Adipocyte (in vitro differentiated cells): ENCODE data around the gene HOXD9.

ENCODE experiments used
- DNase-seq: peaks from one replicate; pipeline ENCODE4 v3.0.0-alpha.2; 2015; ENCODE audit warnings: low read depth
- H3K27me3 ChIP-seq: replicated peaks from 2 replicates; pipeline ENCODE4 v1.7.0; 2013; ENCODE audit warnings: mild to moderate bottlenecking, low read length, moderate library complexity; ENCODE audit not compliant: control insufficient read depth, insufficient read depth
- H3K36me3 ChIP-seq: 2 replicates; pipeline ENCODE4 v1.7.0; 2013; ENCODE audit warnings: low read length, mild to moderate bottlenecking, moderate library complexity; ENCODE audit not compliant: control insufficient read depth, insufficient read depth, severe bottlenecking
- H3K4me1 ChIP-seq: 2 replicates; pipeline ENCODE4 v1.7.0; 2013; ENCODE audit warnings: mild to moderate bottlenecking, low read length, moderate library complexity; ENCODE audit not compliant: control insufficient read depth, insufficient read depth
- H3K4me3 ChIP-seq: 2 replicates; pipeline ENCODE4 v1.7.0; 2013; ENCODE audit warnings: mild to moderate bottlenecking, low read length, moderate library complexity
- H3K9ac ChIP-seq: 2 replicates; pipeline ENCODE4 v1.7.0; 2013; ENCODE audit warnings: mild to moderate bottlenecking, low read length, moderate library complexity
- H3K9me3 ChIP-seq: 2 replicates; pipeline ENCODE4 v1.7.0; 2013; ENCODE audit warnings: mild to moderate bottlenecking, low read length, moderate library complexity; ENCODE audit not compliant: control insufficient read depth

The HOXD9 gene

DNA sequence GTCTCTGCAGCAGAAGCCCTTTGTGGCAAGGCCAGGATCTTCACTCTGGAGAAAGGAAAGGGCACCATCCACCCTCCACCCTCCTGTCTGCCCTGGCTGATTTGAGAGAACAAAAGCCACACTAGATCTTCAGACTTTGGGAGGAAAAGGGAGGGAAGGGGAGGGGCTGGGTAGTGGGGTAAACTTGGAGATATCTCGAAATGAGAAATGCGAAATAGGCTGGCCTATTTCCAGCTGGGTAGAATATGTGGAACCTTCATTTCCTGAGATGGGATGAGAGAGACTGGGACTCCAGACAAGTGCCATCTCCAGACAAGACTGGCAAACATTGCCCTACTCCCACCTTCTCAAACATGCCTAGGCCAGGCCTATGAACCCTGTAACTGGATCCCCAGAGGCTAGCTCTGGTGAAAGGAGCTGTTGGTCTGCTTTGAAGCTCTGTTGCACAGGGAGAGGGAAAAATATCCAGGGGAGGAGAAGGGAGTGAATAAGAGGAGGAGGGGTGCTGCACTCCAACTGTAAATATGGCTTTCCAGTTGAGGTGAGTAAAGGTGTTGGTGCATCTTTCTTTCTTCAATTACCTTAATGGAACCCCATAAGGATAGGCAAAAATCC lies 21.2 kb upstream of the HOXD9 start:
- Histone ChIP-seq H3K27me3 (peaks cover 87% of the 10 kb centered on the region), H3K4me3 (no peak overlapping the region), H3K9ac (no peak overlapping the region), H3K36me3 (no peaks in the 10 kb centered on the region), H3K9me3 (peaks cover 13% of the 10 kb centered on the region), H3K4me1 (peaks cover 24% of the 10 kb centered on the region)
- DNase-seq = no peak

DNA sequence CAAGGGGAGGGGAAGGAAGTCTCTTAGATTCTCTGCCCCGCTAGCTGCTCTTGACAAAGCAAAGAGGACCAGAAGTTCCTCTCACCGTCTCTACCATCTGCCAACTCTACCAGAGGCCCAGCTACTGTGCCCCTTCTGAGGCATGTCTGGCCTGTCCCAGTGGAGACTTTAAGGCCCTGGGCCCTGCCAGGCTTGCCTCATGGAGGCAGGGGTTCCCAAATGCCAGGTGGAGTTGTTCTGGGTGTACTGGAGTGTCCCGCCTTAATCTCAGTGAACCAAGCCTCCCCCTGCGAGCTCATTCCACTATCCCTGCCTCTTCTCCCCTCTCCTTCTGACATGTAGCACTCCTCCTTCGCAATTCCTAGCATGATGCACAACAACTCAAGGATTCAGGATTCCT lies 20.7 kb upstream of the HOXD9 start:
- Histone ChIP-seq H3K27me3 (peaks cover 82% of the 10 kb centered on the region), H3K4me1 (peaks cover 24% of the 10 kb centered on the region), H3K36me3 (no peaks in the 10 kb centered on the region), H3K9me3 (peaks cover 13% of the 10 kb centered on the region), H3K4me3 (no peak overlapping the region), H3K9ac (no peak overlapping the region)
- no peak for DNase-seq

DNA sequence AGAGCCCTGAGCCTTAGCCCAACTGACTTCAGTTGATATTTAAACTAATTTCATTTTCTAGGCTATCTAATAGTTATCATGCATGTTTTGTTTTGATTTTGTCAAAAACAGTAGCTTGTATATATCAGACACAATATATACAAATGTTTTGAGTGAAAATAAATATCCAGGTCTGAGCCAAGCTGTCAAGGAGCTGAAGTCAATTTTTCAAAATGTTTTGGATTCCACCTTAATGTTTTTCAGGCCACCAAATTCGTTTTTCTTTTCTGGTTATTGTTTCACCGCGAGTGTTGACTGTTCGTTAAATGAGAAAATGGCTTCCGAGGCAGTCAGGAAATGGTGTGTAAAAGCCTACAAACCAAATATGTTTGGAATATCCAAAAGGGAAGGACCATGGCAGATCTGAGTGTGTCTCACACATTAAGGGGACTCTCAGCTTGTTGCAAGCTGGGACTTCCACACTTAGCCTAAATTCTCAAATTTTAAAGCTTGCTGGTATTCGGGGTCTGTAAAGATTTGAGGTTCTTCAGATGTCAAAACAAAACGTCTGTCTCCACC lies 20.1 kb upstream of the HOXD9 start:
- H3K36me3 ChIP-seq = no peaks in the 10 kb centered on the region
- DNase-seq = no peak
- H3K9me3 ChIP-seq = peaks cover 13% of the 10 kb centered on the region
- H3K4me1 ChIP-seq = peaks cover 21% of the 10 kb centered on the region
- no peak overlapping the region for H3K9ac ChIP-seq
- peaks cover 79% of the 10 kb centered on the region for H3K27me3 ChIP-seq
- no peak overlapping the region for H3K4me3 ChIP-seq

DNA sequence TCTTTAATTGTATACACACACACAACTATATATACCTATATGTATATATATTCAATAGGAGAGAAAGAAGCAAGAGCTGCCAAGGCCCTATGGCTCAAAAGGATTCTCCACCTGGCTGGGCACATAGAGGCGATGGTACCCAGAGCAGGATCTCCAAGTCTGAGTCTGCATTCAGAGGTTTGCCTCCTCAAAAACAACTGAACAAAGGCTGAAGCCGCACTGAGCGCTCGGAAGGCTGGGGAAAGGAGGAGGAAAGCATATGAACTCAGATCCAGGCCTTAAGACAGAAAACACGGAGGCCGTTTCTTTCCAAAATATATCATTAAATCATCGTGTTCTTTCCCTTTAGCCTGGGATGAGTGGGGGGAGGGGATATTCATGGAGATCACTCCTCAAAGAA lies 19.3 kb upstream of the HOXD9 start:
- no peak for DNase-seq
- Histone ChIP-seq H3K27me3 (peaks cover 72% of the 10 kb centered on the region), H3K9me3 (peaks cover 13% of the 10 kb centered on the region), H3K4me3 (no peak overlapping the region), H3K9ac (no peak overlapping the region), H3K36me3 (no peaks in the 10 kb centered on the region), H3K4me1 (peaks cover 15% of the 10 kb centered on the region)

DNA sequence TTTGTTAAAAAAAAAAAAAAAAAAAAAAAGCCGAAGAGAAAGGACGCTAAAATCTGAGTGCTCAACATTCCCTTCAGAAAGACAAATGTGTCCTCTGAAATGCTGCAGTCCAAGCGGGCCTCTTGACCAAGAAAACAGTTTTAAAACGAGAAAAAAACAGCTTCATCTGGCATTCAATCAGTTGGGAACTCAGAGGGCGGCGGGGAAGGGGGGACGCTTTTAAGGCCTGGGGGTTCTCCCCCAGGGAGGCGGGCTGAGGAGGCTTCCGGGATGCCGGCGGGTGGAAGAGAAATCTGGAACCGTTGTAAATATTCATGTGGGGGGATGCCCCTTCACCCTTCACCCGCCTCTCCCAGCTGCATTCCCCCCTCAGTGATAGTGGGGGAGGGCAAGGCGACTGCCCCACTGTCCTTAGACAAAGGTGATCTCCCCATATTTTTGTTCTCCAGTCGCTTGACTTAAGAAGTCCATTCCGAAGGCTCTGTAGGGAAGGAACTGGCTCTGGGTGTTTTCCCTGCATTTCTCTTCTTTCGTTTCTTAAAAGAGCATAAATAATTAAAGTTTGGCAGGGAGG lies 18.7 kb upstream of the HOXD9 start:
- H3K4me1 ChIP-seq = peaks cover 15% of the 10 kb centered on the region
- H3K36me3 ChIP-seq = no peaks in the 10 kb centered on the region
- peaks cover 67% of the 10 kb centered on the region for H3K27me3 ChIP-seq
- H3K9me3 ChIP-seq = peaks cover 13% of the 10 kb centered on the region
- H3K4me3 ChIP-seq = peak overlapping the region; percentile 75
- DNase-seq = no peak
- H3K9ac ChIP-seq = peak overlapping the region; percentile 6

DNA sequence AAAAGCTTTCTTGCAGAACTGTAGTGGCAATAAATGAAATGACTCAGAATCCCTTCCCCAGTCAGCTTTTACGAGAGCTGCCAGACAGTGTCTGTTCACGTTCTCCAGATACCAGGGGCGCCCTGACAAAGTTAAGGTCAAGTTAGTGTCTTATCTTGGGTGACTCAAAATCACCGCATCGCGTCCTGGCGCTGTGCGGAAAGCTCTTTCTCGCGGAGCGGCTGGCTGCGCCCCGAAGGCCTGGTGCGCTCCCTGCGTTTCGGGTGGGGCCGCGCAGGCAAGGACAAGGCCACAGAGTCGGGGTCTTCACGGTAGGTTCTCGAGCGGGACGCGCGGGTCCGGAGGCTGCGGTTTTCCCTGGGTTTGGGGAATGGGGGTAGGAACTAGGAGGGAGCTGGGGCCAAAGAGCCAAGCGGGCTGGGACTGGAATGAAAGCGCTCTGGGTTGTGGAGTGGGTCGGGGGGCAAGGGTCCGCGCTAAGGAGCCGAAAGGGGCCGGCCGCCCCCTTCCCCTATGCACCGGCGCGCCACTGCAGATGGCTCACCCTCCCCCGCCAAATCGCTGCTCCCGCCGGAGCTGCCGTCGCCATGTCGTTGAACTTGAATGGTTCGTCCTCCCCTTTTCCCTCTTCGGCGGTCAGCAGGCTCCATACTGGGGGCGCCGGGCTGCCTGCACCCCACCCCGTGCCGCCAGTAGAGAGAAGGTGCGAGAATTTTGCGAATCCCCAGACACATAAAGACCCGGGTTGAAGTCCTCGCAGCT lies 18.0 kb upstream of the HOXD9 start:
- H3K9me3 ChIP-seq = peaks cover 10% of the 10 kb centered on the region
- H3K4me1 ChIP-seq = peaks cover 15% of the 10 kb centered on the region
- peak overlapping the region; percentile 54 for H3K9ac ChIP-seq
- H3K36me3 ChIP-seq = no peaks in the 10 kb centered on the region
- peak overlapping the region; percentile 75 for H3K4me3 ChIP-seq
- H3K27me3 ChIP-seq = peaks cover 67% of the 10 kb centered on the region
- DNase-seq = no peak

DNA sequence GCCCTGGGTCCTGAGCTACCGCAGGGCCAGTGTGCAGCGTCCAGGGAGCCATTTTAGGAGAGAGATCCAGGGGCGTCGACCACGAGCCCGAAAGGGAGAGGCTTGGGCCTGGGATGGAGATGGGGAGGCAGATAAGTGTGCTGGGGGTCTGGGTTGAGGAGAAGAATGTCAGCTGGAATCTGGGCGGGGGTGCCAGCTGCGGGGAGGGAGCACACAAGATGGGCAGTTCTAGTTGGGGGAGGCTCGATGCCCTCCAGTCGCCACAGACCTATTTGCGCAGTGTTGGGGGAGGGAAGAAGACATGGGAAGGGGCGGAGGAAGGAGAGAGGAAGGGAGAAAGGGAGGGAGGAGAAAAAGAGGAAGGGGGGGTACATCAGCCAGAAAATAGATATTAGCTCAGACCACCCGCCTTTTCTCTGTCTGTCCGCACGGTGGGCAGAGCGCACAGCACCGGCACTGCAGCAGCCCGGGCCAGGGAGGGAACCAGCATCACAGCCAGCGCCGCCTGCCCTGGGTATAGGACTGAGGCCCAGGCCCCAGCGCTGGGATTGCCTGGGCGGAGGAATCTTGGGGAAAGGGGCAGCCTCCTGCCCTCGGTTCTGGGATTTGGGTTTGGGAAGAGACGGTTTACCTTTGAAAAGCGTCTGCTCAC lies 17.3 kb upstream of the HOXD9 start:
- Histone ChIP-seq H3K4me1 (peaks cover 15% of the 10 kb centered on the region), H3K27me3 (peaks cover 67% of the 10 kb centered on the region), H3K4me3 (peak overlapping the region; percentile 75), H3K9ac (peak overlapping the region; percentile 54), H3K36me3 (no peaks in the 10 kb centered on the region), H3K9me3 (peaks cover 7% of the 10 kb centered on the region)
- DNase-seq = no peak

DNA sequence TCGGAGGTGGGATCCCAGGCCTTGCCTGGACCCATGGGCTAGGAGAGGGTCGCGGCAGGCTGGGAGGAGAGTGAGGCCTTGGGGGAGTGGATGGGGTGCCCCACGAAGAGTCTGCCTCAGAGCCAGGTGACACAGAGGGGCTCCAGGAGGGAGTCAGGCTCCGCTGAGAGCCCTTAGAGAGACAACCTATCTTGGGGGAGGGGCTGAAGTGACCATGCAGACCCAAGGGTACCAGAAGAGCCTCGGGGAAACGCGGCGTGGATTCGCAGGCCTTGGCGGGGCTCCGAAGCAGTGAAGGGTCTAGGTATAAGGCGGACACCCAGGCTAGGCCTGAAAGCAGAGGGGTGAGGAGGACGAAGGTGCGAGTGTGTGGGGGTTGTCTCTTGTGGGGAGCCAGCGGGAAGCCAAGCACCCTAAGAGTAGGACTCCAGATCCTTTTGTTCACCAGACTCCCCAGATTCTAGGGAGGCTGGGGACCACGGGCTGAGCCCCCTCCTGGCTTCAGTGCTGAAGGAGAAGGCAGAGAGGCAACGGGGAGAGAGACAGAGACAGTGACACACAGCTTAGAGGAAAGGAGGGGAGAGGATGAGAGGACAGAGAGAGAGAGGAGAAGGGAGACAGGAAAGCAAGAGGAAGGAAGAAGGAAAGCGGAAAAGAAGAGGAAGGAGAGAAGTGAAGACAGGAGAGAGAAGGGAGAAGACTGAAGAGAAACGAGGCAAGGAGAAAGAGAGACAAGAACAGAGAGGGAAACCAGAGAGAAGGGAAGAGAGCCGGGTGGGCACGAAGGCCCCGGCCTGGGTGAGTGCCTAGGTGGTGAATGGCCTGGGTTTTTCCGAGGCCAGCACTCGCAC lies 16.6 kb upstream of the HOXD9 start:
- no peaks in the 10 kb centered on the region for H3K36me3 ChIP-seq
- no peak overlapping the region for H3K9ac ChIP-seq

DNA sequence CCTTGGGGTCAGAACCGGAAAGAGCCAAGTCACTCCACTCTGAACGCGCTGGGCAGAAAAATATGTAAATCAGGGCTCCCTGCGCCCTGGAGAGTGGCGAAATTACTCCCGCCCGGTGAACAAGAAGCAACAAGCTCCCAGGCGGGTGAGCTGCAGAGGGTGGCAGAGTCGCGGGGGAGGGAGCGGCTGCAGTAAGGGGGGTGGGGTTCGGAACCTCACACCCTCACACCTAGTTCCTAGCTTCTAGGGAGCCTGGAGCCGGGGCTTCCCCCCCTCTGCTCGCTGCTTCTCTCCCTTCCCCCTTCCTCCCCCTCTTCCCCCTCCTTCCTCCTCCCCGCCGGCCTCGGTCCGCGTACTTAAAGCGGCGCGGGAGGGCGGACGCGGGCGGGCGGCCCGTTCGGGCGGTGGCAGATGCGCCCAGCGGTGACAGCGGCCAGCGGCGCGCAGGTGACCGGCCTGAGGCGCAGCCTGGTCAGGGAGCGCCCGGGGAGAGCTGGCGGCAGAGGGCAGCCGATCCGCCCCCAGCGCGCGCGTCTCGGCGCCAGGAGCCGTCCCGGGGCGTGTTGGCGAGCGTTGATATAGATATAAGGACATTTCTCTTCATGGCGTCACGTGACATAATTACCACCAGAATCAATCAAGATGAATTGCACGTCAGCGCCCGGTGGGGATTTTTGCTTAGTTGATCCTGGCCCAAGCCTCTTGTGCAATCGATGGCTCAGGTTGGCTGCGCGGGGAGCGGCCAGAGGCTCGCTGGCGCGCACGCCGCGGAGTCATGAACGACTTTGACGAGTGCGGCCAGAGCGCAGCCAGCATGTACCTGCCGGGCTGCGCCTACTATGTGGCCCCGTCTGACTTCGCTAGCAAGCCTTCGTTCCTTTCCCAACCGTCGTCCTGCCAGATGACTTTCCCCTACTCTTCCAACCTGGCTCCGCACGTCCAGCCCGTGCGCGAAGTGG lies 15.7 kb upstream of the HOXD9 start, which contains the start of gene HOXD11:
Gene HOXD11, plus strand, starts transcription at position 700 of the 959 bp plus-strand sequence. Its CDS starts 76 bp downstream, at position 776.
- Histone ChIP-seq H3K9me3 (no peaks in the 10 kb centered on the region), H3K36me3 (no peaks in the 10 kb centered on the region), H3K9ac (no peak within 1 kb of the TSS), H3K27me3 (peaks cover 67% of the 10 kb centered on the region), H3K4me3 (peak within 1 kb of the TSS; percentile 71), H3K4me1 (peaks cover 15% of the 10 kb centered on the region)
- DNase-seq = no peak

More for the DNA sequence above, 16.6 kb upstream of the HOXD9 start:
- H3K27me3 ChIP-seq = peaks cover 67% of the 10 kb centered on the region
- H3K4me3 ChIP-seq = peak overlapping the region; percentile 71
- H3K4me1 ChIP-seq = peaks cover 15% of the 10 kb centered on the region
- DNase-seq = no peak
- H3K9me3 ChIP-seq = peaks cover under 1% of the 10 kb centered on the region
